GM19397 (cell line): Measurements from ENCODE around the gene SEMA5A.
"Not testable (repeated sequence)": the region's sequence is repeated elsewhere in the genome, so short reads cannot be mapped to it uniquely, and the experiment has no call there.

Experiments used
- ATAC-seq: cut with Tn5 transposase; IDR thresholded peaks from one replicate; pipeline ENCODE4 v1.9.1; 2021; ENCODE audit warnings: mild to moderate bottlenecking, moderate library complexity; ENCODE audit not compliant: unreplicated experiment

Gene SEMA5A

GRCh38 chr5:9411142-9411541 is 134.7 kb downstream of the SEMA5A start:
- no peak for ATAC-seq

- no peak for ATAC-seq
These were observed 136.4 kb downstream of the SEMA5A start for GRCh38 chr5:9409413-9409960.

GRCh38 chr5:9408964-9409363 is 136.9 kb downstream of the SEMA5A start:
- no peak for ATAC-seq

GRCh38 chr5:9405196-9405754 is 140.6 kb downstream of the SEMA5A start:
- no peak for ATAC-seq

GRCh38 chr5:9401786-9402472 is 143.9 kb downstream of the SEMA5A start:
- ATAC-seq = no peak

- not testable (repeated sequence) for ATAC-seq
These were observed 146.1 kb downstream of the SEMA5A start for GRCh38 chr5:9399783-9400182.

GRCh38 chr5:9399094-9399493 is 146.8 kb downstream of the SEMA5A start:
- ATAC-seq = no peak

GRCh38 chr5:9398227-9398626 is 147.6 kb downstream of the SEMA5A start:
- no peak for ATAC-seq

GRCh38 chr5:9396285-9396770 is 149.5 kb downstream of the SEMA5A start:
- ATAC-seq = no peak

GRCh38 chr5:9395706-9396105 is 150.2 kb downstream of the SEMA5A start:
- no peak for ATAC-seq

- ATAC-seq = no peak
These were observed 151.7 kb downstream of the SEMA5A start for GRCh38 chr5:9394221-9394620.

- ATAC-seq = no peak
These were observed 153.2 kb downstream of the SEMA5A start for GRCh38 chr5:9392625-9393024.

- no peak for ATAC-seq
These were observed 154.8 kb downstream of the SEMA5A start for GRCh38 chr5:9391080-9391479.

GRCh38 chr5:9390113-9390512 is 155.8 kb downstream of the SEMA5A start:
- ATAC-seq = no peak

GRCh38 chr5:9388941-9389674 is 156.8 kb downstream of the SEMA5A start:
- no peak for ATAC-seq

GRCh38 chr5:9387879-9388278 is 158.0 kb downstream of the SEMA5A start:
- no peak for ATAC-seq

GRCh38 chr5:9386945-9387344 is 158.9 kb downstream of the SEMA5A start:
- no peak for ATAC-seq

GRCh38 chr5:9382522-9382921 is 163.4 kb downstream of the SEMA5A start:
- no peak for ATAC-seq

GRCh38 chr5:9381464-9381863 is 164.4 kb downstream of the SEMA5A start:
- ATAC-seq = peak; percentile 84

GRCh38 chr5:9380109-9380508 is 165.8 kb downstream of the SEMA5A start:
- no peak for ATAC-seq

- no peak for ATAC-seq
These were observed 169.3 kb downstream of the SEMA5A start for GRCh38 chr5:9376363-9377117.
